K562 (cell line): ENCODE results near the gene BBLN. TPM values are rescaled to one million over a fixed set of nuclear protein-coding genes. Genes with fewer than 3 reads are reported as not detected.

ENCODE experiments used
- BRF2 ChIP-seq: IDR thresholded peaks from 3 replicates; pipeline ENCODE4 v1.6.1; 2011; ENCODE audit warnings: borderline replicate concordance, mild to moderate bottlenecking; ENCODE audit not compliant: insufficient read length, insufficient read depth
- ETS2 ChIP-seq: IDR thresholded peaks from 2 replicates; pipeline ENCODE4 v1.6.1; 2016; ENCODE audit warnings: borderline replicate concordance, missing genetic modification characterization, mild to moderate bottlenecking, moderate library complexity, missing compliant biosample characterization; ENCODE audit not compliant: poor library complexity, severe bottlenecking
- FOXK1 ChIP-seq: sonication (generic); formaldehyde crosslinking; IDR thresholded peaks from 2 replicates; pipeline ENCODE4 v1.8.0; 2022; ENCODE audit warnings: missing genetic modification reagents, mild to moderate bottlenecking, borderline replicate concordance
- FOXK2 ChIP-seq, 2 experiments: fragments of 450-650 bp; IDR thresholded peaks in 1 of 2; conservative IDR thresholded peaks in 1 of 2; 2 replicates each; pipeline ENCODE4 v1.6.1; 2016; ENCODE audit warnings: low read depth in 2 of 2, mild to moderate bottlenecking in 1 of 2
- HEY1 ChIP-seq: fragments of 250-450 bp; sonication (Bioruptor Pico); IDR thresholded peaks from 2 replicates; pipeline ENCODE4 v1.5.0; 2020; ENCODE audit warnings: mild to moderate bottlenecking, moderate library complexity, borderline replicate concordance
- KDM5B ChIP-seq: fragments of 200-600 bp; sonication (generic); IDR thresholded peaks from 2 replicates; pipeline ENCODE4 v1.6.1; 2012; ENCODE audit warnings: low read depth, mild to moderate bottlenecking, moderate library complexity, low read length, control low read depth, inconsistent platforms; ENCODE audit not compliant: insufficient replicate concordance
- LEF1 ChIP-seq: fragments of 450-650 bp; IDR thresholded peaks from 2 replicates; pipeline ENCODE4 v1.6.1; 2016; ENCODE audit warnings: mild to moderate bottlenecking
- MLX ChIP-seq, 2 experiments: fragments of 450-650 bp in 1 of 2; sonication (generic) in 1 of 2; formaldehyde crosslinking; conservative IDR thresholded peaks; 2 replicates each; pipeline versions ENCODE4 v1.4.0 to v1.8.1; 2020 to 2022; ENCODE audit warnings: mild to moderate bottlenecking in 1 of 2, missing genetic modification reagents in 1 of 2
- SUPT5H ChIP-seq: fragments of 450-650 bp; IDR thresholded peaks from 2 replicates; pipeline ENCODE4 v1.6.1; 2016
- TEAD4 ChIP-seq, 2 experiments: sonication (generic) in 1 of 2; formaldehyde crosslinking in 1 of 2; IDR thresholded peaks; 2 replicates each; pipeline versions ENCODE4 v1.6.1 to v1.8.0; 2012 to 2022; ENCODE audit warnings: borderline replicate concordance in 1 of 2, inconsistent platforms in 1 of 2, low read length in 1 of 2, mild to moderate bottlenecking in 1 of 2, missing genetic modification reagents in 1 of 2
- U2AF1 ChIP-seq: fragments of 200-400 bp; formaldehyde crosslinking; optimal IDR thresholded peaks from 2 replicates; pipeline ENCODE3; 2017; ENCODE audit warnings: mild to moderate bottlenecking, low read depth, low read length, moderate library complexity
- YBX1 ChIP-seq: fragments of 450-650 bp; IDR thresholded peaks from 2 replicates; pipeline ENCODE4 v1.7.1; 2016; ENCODE audit warnings: mild to moderate bottlenecking
- ZNF57 ChIP-seq: fragments of 450-650 bp; formaldehyde crosslinking; IDR thresholded peaks from 2 replicates; pipeline ENCODE4 v1.4.0; 2020; ENCODE audit warnings: mild to moderate bottlenecking, moderate library complexity
- polyA plus RNA-seq, 8 experiments: library from polyadenylated mRNA; depleted of rRNA in 4 of 8; stranded (reverse) in 5 of 8; unstranded in 3 of 8; fragments of >200 nt; fragmentation: Nextera tagmentation in 2 of 8; fragmentation: Illumina TruSeq in 1 of 8; extraction: Ambion mirVana in 2 of 8; extraction: Trizol in 1 of 8; gene quantifications; 2 replicates each; pipeline versions ENCODE4 v1.2.1 to v1.2.3, GENCODE V29; 2011 to 2014; ENCODE audit warnings: inconsistent platforms in 1 of 8, missing spikeins in 1 of 8
- total RNA-seq, 7 experiments: library from RNA; depleted of rRNA in 6 of 7; stranded (reverse); fragments of >200 nt in 6 of 7; fragmentation: Illumina TruSeq in 2 of 7; extraction: Trizol in 2 of 7; gene quantifications; 2 replicates each; pipeline versions ENCODE4 v1.2.1 to v1.2.3, GENCODE V29; 2011 to 2021; ENCODE audit warnings: low replicate concordance in 1 of 7
- TF ChIP-seq, protein P1 (sequence below): fragments of 450-650 bp; IDR thresholded peaks from 2 replicates; pipeline ENCODE4 v1.6.1; 2016; ENCODE audit warnings: borderline replicate concordance
- TF ChIP-seq, protein P2 (sequence below): fragments of 250-450 bp; sonication (Bioruptor Pico); IDR thresholded peaks from 2 replicates; pipeline ENCODE4 v1.5.0; 2021
- TF ChIP-seq, protein P3 (sequence below): fragments of 250-450 bp; sonication (Bioruptor Pico); IDR thresholded peaks from 2 replicates; pipeline ENCODE4 v1.5.0; 2020; ENCODE audit warnings: mild to moderate bottlenecking, borderline replicate concordance

The BBLN gene
- total and polyA plus RNA-seq, 9 of the 15 experiments (the other 6 are each of a cell fraction or from before 2014, with no cell fraction given), result 4.2 to 331 (median 87.1) TPM

- TF ChIP-seq, protein P1, sequence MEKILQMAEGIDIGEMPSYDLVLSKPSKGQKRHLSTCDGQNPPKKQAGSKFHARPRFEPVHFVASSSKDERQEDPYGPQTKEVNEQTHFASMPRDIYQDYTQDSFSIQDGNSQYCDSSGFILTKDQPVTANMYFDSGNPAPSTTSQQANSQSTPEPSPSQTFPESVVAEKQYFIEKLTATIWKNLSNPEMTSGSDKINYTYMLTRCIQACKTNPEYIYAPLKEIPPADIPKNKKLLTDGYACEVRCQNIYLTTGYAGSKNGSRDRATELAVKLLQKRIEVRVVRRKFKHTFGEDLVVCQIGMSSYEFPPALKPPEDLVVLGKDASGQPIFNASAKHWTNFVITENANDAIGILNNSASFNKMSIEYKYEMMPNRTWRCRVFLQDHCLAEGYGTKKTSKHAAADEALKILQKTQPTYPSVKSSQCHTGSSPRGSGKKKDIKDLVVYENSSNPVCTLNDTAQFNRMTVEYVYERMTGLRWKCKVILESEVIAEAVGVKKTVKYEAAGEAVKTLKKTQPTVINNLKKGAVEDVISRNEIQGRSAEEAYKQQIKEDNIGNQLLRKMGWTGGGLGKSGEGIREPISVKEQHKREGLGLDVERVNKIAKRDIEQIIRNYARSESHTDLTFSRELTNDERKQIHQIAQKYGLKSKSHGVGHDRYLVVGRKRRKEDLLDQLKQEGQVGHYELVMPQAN, result no peak
- TF ChIP-seq FOXK1 (CRISPR knock-in tag) (no peak), ZNF57 (no peak), BRF2 (no peak), SUPT5H (no peak), YBX1 (no peak), KDM5B (peak; percentile 25), TEAD4 (IDR thresholded peaks at IDR 0.05; ENCODE audit: low read length) (0 out of 2 replicates have a peak, but pooled peaks have one; percentile 5), TEAD4 (CRISPR knock-in tag; IDR thresholded peaks at IDR 0.05; ENCODE audit: borderline replicate concordance) (no peak), LEF1 (no peak), MLX (CRISPR knock-in tag; conservative IDR thresholded peaks at IDR 0.05) (no peak), FOXK2 (conservative IDR thresholded peaks at IDR 0.05 in 1 of 2, IDR thresholded peaks at IDR 0.05 in 1 of 2; ENCODE audit: low read depth in 2 of 2) (no peak), U2AF1 (no peak), ETS2 (tag) (no peak), HEY1 (CRISPR knock-in tag) (no peak)
- TF ChIP-seq, protein P2, sequence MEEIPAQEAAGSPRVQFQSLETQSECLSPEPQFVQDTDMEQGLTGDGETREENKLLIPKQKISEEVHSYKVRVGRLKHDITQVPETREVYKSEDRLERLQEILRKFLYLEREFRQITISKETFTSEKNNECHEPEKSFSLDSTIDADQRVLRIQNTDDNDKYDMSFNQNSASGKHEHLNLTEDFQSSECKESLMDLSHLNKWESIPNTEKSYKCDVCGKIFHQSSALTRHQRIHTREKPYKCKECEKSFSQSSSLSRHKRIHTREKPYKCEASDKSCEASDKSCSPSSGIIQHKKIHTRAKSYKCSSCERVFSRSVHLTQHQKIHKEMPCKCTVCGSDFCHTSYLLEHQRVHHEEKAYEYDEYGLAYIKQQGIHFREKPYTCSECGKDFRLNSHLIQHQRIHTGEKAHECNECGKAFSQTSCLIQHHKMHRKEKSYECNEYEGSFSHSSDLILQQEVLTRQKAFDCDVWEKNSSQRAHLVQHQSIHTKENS (CRISPR knock-in tag), result no peak
- TF ChIP-seq, protein P3, sequence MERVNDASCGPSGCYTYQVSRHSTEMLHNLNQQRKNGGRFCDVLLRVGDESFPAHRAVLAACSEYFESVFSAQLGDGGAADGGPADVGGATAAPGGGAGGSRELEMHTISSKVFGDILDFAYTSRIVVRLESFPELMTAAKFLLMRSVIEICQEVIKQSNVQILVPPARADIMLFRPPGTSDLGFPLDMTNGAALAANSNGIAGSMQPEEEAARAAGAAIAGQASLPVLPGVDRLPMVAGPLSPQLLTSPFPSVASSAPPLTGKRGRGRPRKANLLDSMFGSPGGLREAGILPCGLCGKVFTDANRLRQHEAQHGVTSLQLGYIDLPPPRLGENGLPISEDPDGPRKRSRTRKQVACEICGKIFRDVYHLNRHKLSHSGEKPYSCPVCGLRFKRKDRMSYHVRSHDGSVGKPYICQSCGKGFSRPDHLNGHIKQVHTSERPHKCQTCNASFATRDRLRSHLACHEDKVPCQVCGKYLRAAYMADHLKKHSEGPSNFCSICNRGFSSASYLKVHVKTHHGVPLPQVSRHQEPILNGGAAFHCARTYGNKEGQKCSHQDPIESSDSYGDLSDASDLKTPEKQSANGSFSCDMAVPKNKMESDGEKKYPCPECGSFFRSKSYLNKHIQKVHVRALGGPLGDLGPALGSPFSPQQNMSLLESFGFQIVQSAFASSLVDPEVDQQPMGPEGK (CRISPR knock-in tag), result no peak
Measured at GRCh38 chr9:128150594-128151308, 9.3 kb upstream of the BBLN start (continued).
